GM12878 (cell line): ENCODE measurements around the gene MND1. TPM values are rescaled to one million over a fixed set of nuclear protein-coding genes. Genes with fewer than 3 reads are reported as not detected.

Source experiments
- ATAC-seq: fragments of 200-7000 bp; cut with Tn5 transposase; 3 replicates; pipeline ENCODE4 v1.9.1; 2020; ENCODE audit warnings: mild to moderate bottlenecking, moderate library complexity
- BruUV-seq: library from RNA; stranded (reverse); fragments of 400-500 nt; replicated peaks from 2 replicates; lab custom pipeline; 2021; lab: Mats Ljungman, UMichigan
- CTCF ChIA-PET: fragments of 300-600 bp; sonication (Branson Sonifier 250); formaldehyde crosslinking; extraction: SDS; loops from one replicate; lab custom pipeline; 2021; ENCODE audit warnings: inconsistent platforms; lab: Yijun Ruan, JAX
- POLR2A ChIA-PET: fragments of 350-600 bp; formaldehyde crosslinking; extraction: SDS; loops from one replicate; lab custom pipeline; 2021; ENCODE audit warnings: inconsistent platforms; lab: Charles Lee
- RAD21 ChIA-PET: fragments of 300-600 bp; sonication (Branson Sonifier 250); formaldehyde crosslinking; loops from one replicate; lab custom pipeline; 2023; ENCODE audit warnings: antibody characterized with exemption; ENCODE audit not compliant: unreplicated experiment; lab: Charles Lee
- SMC1A ChIA-PET: fragments of 300-600 bp; sonication (Branson Sonifier 250); formaldehyde crosslinking; loops from one replicate; lab custom pipeline; 2023; ENCODE audit not compliant: unreplicated experiment, uncharacterized antibody; lab: Charles Lee
- DNase-seq: peaks from one replicate; pipeline ENCODE4 v3.0.0-alpha.2; 2011; ENCODE audit warnings: low read depth, low spot score
- FAIRE-seq: peaks from 3 replicates; lab custom pipeline; 2011; peaks lifted over from hg19 to GRCh38; lab: Jason Lieb, UNC
- H2AFZ ChIP-seq: 2 replicates; pipeline ENCODE4 v1.6.0; 2011; ENCODE audit warnings: low read depth, low read length, control low read depth; ENCODE audit not compliant: control insufficient read depth
- H3K27ac ChIP-seq: 2 replicates; pipeline ENCODE4 v1.5.1; 2011; ENCODE audit warnings: control low read depth; ENCODE audit not compliant: control insufficient read depth, insufficient read depth
- H3K27me3 ChIP-seq, 2 experiments: replicated peaks in 1 of 2; 2 replicates each; pipeline versions ENCODE4 v1.6.0 to v1.6.1; 2011; ENCODE audit warnings: low read length in 1 of 2; ENCODE audit not compliant: control insufficient read depth in 2 of 2, insufficient read depth in 2 of 2
- H3K36me3 ChIP-seq, 2 experiments: 2 replicates each; pipeline ENCODE4 v1.5.1; 2011; ENCODE audit warnings: low read length in 1 of 2; ENCODE audit not compliant: control insufficient read depth in 2 of 2, insufficient read depth in 2 of 2
- H3K4me1 ChIP-seq: 2 replicates; pipeline ENCODE4 v1.6.1; 2011; ENCODE audit warnings: mild to moderate bottlenecking, low read length, moderate library complexity, mixed read lengths; ENCODE audit not compliant: control insufficient read depth, insufficient read depth
- H3K4me2 ChIP-seq: 2 replicates; pipeline ENCODE4 v1.6.0; 2011; ENCODE audit warnings: control low read depth; ENCODE audit not compliant: control insufficient read depth, insufficient read depth
- H3K4me3 ChIP-seq: fragments of 200-600 bp; sonication (generic); 2 replicates; pipeline ENCODE4 v1.5.1; 2016
- H3K79me2 ChIP-seq: 2 replicates; pipeline ENCODE4 v1.6.0; 2011; ENCODE audit warnings: low read length; ENCODE audit not compliant: control insufficient read depth, insufficient read depth
- H3K9ac ChIP-seq: 2 replicates; pipeline ENCODE4 v1.8.0; 2011; ENCODE audit warnings: low read length, control low read depth, mixed read lengths; ENCODE audit not compliant: control insufficient read depth, insufficient read depth
- H3K9me3 ChIP-seq: replicated peaks from 3 replicates; pipeline ENCODE4 v1.5.1; 2011; ENCODE audit warnings: mild to moderate bottlenecking, low read length; ENCODE audit not compliant: control insufficient read depth, insufficient read depth
- H4K20me1 ChIP-seq: 2 replicates; pipeline ENCODE4 v1.6.0; 2011; ENCODE audit not compliant: control insufficient read depth, insufficient read depth
- BCLAF1 ChIP-seq: fragments of 450-650 bp; IDR thresholded peaks from 2 replicates; pipeline ENCODE4 v1.6.1; 2017; ENCODE audit warnings: antibody characterized with exemption, mild to moderate bottlenecking, moderate library complexity
- CREM ChIP-seq: IDR thresholded peaks from 2 replicates; pipeline ENCODE4 v1.6.1; 2014; ENCODE audit warnings: antibody characterized with exemption, low read depth
- HDGF ChIP-seq: fragments of 450-650 bp; IDR thresholded peaks from 2 replicates; pipeline ENCODE4 v1.6.1; 2016; ENCODE audit warnings: antibody characterized with exemption
- IRF4 ChIP-seq: IDR thresholded peaks from 2 replicates; pipeline ENCODE4 v1.6.1; 2011; ENCODE audit warnings: low read depth, low read length
- MEF2B ChIP-seq: fragments of 450-650 bp; IDR thresholded peaks from 2 replicates; pipeline ENCODE4 v1.6.1; 2018; ENCODE audit warnings: mild to moderate bottlenecking, moderate library complexity; ENCODE audit not compliant: partially characterized antibody, poor library complexity, severe bottlenecking
- NBN ChIP-seq: fragments of 450-650 bp; IDR thresholded peaks from 2 replicates; pipeline ENCODE4 v1.6.1; 2016
- NR2F1 ChIP-seq: fragments of 450-650 bp; conservative IDR thresholded peaks from 2 replicates; pipeline ENCODE4 v1.6.1; 2017; ENCODE audit warnings: mild to moderate bottlenecking
- PML ChIP-seq: IDR thresholded peaks from 2 replicates; pipeline ENCODE4 v1.6.1; 2012; ENCODE audit warnings: low read length, inconsistent platforms
- RELA ChIP-seq: fragments of 450-650 bp; IDR thresholded peaks from 2 replicates; pipeline ENCODE4 v1.8.0; 2014; ENCODE audit warnings: borderline replicate concordance; ENCODE audit not compliant: partially characterized antibody
- SIN3A ChIP-seq: IDR thresholded peaks from 2 replicates; pipeline ENCODE4 v1.6.1; 2012; ENCODE audit warnings: low read depth, low read length, improper control_type of control experiment
- SMC3 ChIP-seq: IDR thresholded peaks from 2 replicates; pipeline ENCODE4 v1.6.1; 2011; ENCODE audit warnings: low read length, improper control_type of control experiment, borderline replicate concordance
- STAT3 ChIP-seq: IDR thresholded peaks from 2 replicates; pipeline ENCODE4 v1.6.1; 2011; ENCODE audit warnings: low read depth, low read length, improper control_type of control experiment
- WGBS: methylation state at CpG from one replicate; pipeline ENCODE4 v1.1.6; 2016; ENCODE audit warnings: low lambda C conversion rate; ENCODE audit not compliant: insufficient replicate concordance, insufficient coverage; ENCODE audit errors: missing lambda C conversion rate; 5-methylcytosine and 5-hydroxymethylcytosine counted together
- in situ Hi-C: fragments of 300-500 bp; cut with MboI; formaldehyde crosslinking; loops from 9 replicates; pipeline ENCODE4 v1.14.3; 2018; ENCODE audit warnings: mixed read lengths
- intact Hi-C: fragments of 100-400 bp; cut with micrococcal nuclease; formaldehyde crosslinking; loops from one replicate; pipeline ENCODE4 v1.14.2; 2022; ENCODE audit not compliant: unreplicated experiment
- polyA plus RNA-seq, 11 experiments: library from polyadenylated mRNA; depleted of rRNA in 4 of 11; unstranded in 6 of 11; stranded (reverse) in 5 of 11; fragments of >200 nt; fragmentation: Nextera tagmentation in 4 of 11; fragmentation: Illumina TruSeq in 1 of 11; extraction: Ambion mirVana in 4 of 11; extraction: Trizol in 1 of 11; gene quantifications; 1 replicate in 1 of 11; 2 replicates in 10 of 11; pipeline versions ENCODE4 v1.2.1 to v1.2.3, GENCODE V29; 2011 to 2016; ENCODE audit warnings: inconsistent platforms in 2 of 11, missing spikeins in 2 of 11, low read depth in 1 of 11
- total RNA-seq, 4 experiments: library from RNA; depleted of rRNA in 3 of 4; stranded (reverse); fragments of >200 nt in 3 of 4; fragmentation: Illumina TruSeq in 1 of 4; extraction: Trizol in 1 of 4; gene quantifications; 2 replicates each; pipeline versions ENCODE4 v1.2.1 to v1.2.3, GENCODE V29; 2013 to 2021
- TF ChIP-seq, protein P1 (sequence below): IDR thresholded peaks from 2 replicates; pipeline ENCODE4 v1.6.1; 2012; ENCODE audit warnings: mild to moderate bottlenecking, low read depth, low read length
- TF ChIP-seq, protein P2 (sequence below): fragments of 450-650 bp; IDR thresholded peaks from 2 replicates; pipeline ENCODE4 v1.6.1; 2018; ENCODE audit warnings: mild to moderate bottlenecking, low read depth, moderate library complexity; ENCODE audit not compliant: partially characterized antibody
- TF ChIP-seq, protein P3 (sequence below): fragments of 450-650 bp; IDR thresholded peaks from 2 replicates; pipeline ENCODE4 v1.6.1; 2017; ENCODE audit warnings: mild to moderate bottlenecking

Gene MND1
- total and polyA plus RNA-seq, 10 of the 15 experiments (the other 5 are each of a cell fraction or from before 2014, with no cell fraction given) = 17.7 to 58.1 (median 47.3) TPM

- H3K36me3 ChIP-seq = no peaks in the 10 kb centered on the region
- no peaks in the 10 kb centered on the region for H3K27me3 ChIP-seq
- DNase-seq (no peak), ATAC-seq (no peak), FAIRE-seq (no peak)
- no peak overlapping the region for H3K27ac ChIP-seq
- RAD21 ChIA-PET = no interaction called here
- no peaks in the 10 kb centered on the region for H4K20me1 ChIP-seq
- intact Hi-C loops = no loop called here
- no TSS peak for BruUV-seq
- H3K4me1 ChIP-seq = peaks cover 9% of the 10 kb centered on the region
- SMC1A ChIA-PET = interaction anchor here (0.7 kb wide), 1 partner anchor 282 kb away, joined by 4 read pairs; no protein-coding TSS in a partner anchor
- no peaks in the 10 kb centered on the region for H3K9me3 ChIP-seq
- no peaks in the 10 kb centered on the region for H3K79me2 ChIP-seq
- CTCF ChIA-PET = interaction anchor here (1.1 to 2.9 kb wide), 3 partner anchors 13 to 225 kb away, joined by 3 to 6 read pairs (median 3); no protein-coding TSS in a partner anchor
- in situ Hi-C loops = no loop called here
- WGBS = 90% methylated on average over 3 of the region's 3 CpGs
- no peak overlapping the region for H3K9ac ChIP-seq
- H2AFZ ChIP-seq = no peak overlapping the region
- POLR2A ChIA-PET = no interaction called here
- TF ChIP-seq, protein P1, sequence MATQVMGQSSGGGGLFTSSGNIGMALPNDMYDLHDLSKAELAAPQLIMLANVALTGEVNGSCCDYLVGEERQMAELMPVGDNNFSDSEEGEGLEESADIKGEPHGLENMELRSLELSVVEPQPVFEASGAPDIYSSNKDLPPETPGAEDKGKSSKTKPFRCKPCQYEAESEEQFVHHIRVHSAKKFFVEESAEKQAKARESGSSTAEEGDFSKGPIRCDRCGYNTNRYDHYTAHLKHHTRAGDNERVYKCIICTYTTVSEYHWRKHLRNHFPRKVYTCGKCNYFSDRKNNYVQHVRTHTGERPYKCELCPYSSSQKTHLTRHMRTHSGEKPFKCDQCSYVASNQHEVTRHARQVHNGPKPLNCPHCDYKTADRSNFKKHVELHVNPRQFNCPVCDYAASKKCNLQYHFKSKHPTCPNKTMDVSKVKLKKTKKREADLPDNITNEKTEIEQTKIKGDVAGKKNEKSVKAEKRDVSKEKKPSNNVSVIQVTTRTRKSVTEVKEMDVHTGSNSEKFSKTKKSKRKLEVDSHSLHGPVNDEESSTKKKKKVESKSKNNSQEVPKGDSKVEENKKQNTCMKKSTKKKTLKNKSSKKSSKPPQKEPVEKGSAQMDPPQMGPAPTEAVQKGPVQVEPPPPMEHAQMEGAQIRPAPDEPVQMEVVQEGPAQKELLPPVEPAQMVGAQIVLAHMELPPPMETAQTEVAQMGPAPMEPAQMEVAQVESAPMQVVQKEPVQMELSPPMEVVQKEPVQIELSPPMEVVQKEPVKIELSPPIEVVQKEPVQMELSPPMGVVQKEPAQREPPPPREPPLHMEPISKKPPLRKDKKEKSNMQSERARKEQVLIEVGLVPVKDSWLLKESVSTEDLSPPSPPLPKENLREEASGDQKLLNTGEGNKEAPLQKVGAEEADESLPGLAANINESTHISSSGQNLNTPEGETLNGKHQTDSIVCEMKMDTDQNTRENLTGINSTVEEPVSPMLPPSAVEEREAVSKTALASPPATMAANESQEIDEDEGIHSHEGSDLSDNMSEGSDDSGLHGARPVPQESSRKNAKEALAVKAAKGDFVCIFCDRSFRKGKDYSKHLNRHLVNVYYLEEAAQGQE = no peak
- TF ChIP-seq CREM (no peak), NBN (no peak), RELA (no peak), SMC3 (no peak), NR2F1 (no peak), IRF4 (no peak), STAT3 (no peak), PML (no peak), HDGF (no peak), BCLAF1 (no peak), MEF2B (no peak), SIN3A (no peak)
- TF ChIP-seq, protein P2, sequence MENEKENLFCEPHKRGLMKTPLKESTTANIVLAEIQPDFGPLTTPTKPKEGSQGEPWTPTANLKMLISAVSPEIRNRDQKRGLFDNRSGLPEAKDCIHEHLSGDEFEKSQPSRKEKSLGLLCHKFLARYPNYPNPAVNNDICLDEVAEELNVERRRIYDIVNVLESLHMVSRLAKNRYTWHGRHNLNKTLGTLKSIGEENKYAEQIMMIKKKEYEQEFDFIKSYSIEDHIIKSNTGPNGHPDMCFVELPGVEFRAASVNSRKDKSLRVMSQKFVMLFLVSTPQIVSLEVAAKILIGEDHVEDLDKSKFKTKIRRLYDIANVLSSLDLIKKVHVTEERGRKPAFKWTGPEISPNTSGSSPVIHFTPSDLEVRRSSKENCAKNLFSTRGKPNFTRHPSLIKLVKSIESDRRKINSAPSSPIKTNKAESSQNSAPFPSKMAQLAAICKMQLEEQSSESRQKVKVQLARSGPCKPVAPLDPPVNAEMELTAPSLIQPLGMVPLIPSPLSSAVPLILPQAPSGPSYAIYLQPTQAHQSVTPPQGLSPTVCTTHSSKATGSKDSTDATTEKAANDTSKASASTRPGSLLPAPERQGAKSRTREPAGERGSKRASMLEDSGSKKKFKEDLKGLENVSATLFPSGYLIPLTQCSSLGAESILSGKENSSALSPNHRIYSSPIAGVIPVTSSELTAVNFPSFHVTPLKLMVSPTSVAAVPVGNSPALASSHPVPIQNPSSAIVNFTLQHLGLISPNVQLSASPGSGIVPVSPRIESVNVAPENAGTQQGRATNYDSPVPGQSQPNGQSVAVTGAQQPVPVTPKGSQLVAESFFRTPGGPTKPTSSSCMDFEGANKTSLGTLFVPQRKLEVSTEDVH = no peak
- TF ChIP-seq, protein P3, sequence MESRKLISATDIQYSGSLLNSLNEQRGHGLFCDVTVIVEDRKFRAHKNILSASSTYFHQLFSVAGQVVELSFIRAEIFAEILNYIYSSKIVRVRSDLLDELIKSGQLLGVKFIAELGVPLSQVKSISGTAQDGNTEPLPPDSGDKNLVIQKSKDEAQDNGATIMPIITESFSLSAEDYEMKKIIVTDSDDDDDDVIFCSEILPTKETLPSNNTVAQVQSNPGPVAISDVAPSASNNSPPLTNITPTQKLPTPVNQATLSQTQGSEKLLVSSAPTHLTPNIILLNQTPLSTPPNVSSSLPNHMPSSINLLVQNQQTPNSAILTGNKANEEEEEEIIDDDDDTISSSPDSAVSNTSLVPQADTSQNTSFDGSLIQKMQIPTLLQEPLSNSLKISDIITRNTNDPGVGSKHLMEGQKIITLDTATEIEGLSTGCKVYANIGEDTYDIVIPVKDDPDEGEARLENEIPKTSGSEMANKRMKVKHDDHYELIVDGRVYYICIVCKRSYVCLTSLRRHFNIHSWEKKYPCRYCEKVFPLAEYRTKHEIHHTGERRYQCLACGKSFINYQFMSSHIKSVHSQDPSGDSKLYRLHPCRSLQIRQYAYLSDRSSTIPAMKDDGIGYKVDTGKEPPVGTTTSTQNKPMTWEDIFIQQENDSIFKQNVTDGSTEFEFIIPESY = no peak
- H3K4me3 ChIP-seq = no peak overlapping the region
- no peak overlapping the region for H3K4me2 ChIP-seq
Measured at GRCh38 chr4:153418558-153418957, 74.1 kb downstream of the MND1 start.
